Activated effector memory CD4-positive, alpha-beta T cell treated with Interleukin-2 at 50 U/mL for 16 hours (primary cell): ENCODE measurements around the gene STK4.
A peak's percentile ranks its signal among the peaks of the same experiment; 100 is the strongest.

ENCODE experiments used
- DNase-seq: peaks from one replicate; pipeline ENCODE4 v3.0.0-alpha.2; 2020

STK4 gene

GRCh38 chr20:45091366-45091765, 125.1 kb downstream of the STK4 start:
- DNase-seq = no peak

- no peak for DNase-seq
Observed at GRCh38 chr20:45092898-45093297, 126.6 kb downstream of the STK4 start.

- no peak for DNase-seq
Observed at GRCh38 chr20:45094201-45094600, 127.9 kb downstream of the STK4 start.

- DNase-seq = no peak
Observed at GRCh38 chr20:45094864-45095574, 128.7 kb downstream of the STK4 start.

GRCh38 chr20:45095805-45096238, 129.5 kb downstream of the STK4 start:
- peak; percentile 25 for DNase-seq

GRCh38 chr20:45096781-45097180, 130.5 kb downstream of the STK4 start:
- no peak for DNase-seq

GRCh38 chr20:45097485-45098102, 131.3 kb downstream of the STK4 start:
- DNase-seq = no peak

- no peak for DNase-seq
Observed at GRCh38 chr20:45098103-45098773, 131.9 kb downstream of the STK4 start.

GRCh38 chr20:45100563-45101245, 134.4 kb downstream of the STK4 start, which contains the start of gene KCNS1:
TSS of gene KCNS1 (minus strand) at chr20:45101127. CDS start at chr20:45099236, 1,891 bp downstream.
- DNase-seq = no peak

- no peak for DNase-seq
Observed at GRCh38 chr20:45101333-45101850, 135.1 kb downstream of the STK4 start.

- no peak for DNase-seq
Observed at GRCh38 chr20:45103072-45103471, 136.8 kb downstream of the STK4 start.

GRCh38 chr20:45104786-45105185, 138.5 kb downstream of the STK4 start:
- DNase-seq = no peak

GRCh38 chr20:45105317-45105716, 139.0 kb downstream of the STK4 start:
- no peak for DNase-seq

GRCh38 chr20:45109634-45110033, 143.3 kb downstream of the STK4 start:
- DNase-seq = no peak

GRCh38 chr20:45110301-45110700, 144.0 kb downstream of the STK4 start:
- DNase-seq = no peak

GRCh38 chr20:45111285-45111684, 145.0 kb downstream of the STK4 start:
- no peak for DNase-seq

- DNase-seq = no peak
Observed at GRCh38 chr20:45111799-45112471, 145.6 kb downstream of the STK4 start.

- DNase-seq = no peak
Observed at GRCh38 chr20:45112754-45113153, 146.4 kb downstream of the STK4 start.

GRCh38 chr20:45113865-45114264, 147.6 kb downstream of the STK4 start:
- no peak for DNase-seq

- no peak for DNase-seq
Observed at GRCh38 chr20:45114465-45115385, 148.4 kb downstream of the STK4 start, which contains the start of gene WFDC5. TSS of gene WFDC5 (minus strand) at chr20:45115174. CDS start at chr20:45115083, 91 bp downstream.

GRCh38 chr20:45115386-45115774, 149.1 kb downstream of the STK4 start:
- no peak for DNase-seq
